ENCODE results near the gene EED.
"Not testable (repeated sequence)": the region's sequence is repeated elsewhere in the genome, so short reads cannot be mapped to it uniquely, and the experiment has no call there.

GRCh38 chr11:86225344-86225743 is 19.2 kb upstream of the EED start:
- not testable (repeated sequence) for TF ChIP-seq POLR2A, EP300 (IDR thresholded peaks at IDR 0.05)
- TF ChIP-seq, protein P1, sequence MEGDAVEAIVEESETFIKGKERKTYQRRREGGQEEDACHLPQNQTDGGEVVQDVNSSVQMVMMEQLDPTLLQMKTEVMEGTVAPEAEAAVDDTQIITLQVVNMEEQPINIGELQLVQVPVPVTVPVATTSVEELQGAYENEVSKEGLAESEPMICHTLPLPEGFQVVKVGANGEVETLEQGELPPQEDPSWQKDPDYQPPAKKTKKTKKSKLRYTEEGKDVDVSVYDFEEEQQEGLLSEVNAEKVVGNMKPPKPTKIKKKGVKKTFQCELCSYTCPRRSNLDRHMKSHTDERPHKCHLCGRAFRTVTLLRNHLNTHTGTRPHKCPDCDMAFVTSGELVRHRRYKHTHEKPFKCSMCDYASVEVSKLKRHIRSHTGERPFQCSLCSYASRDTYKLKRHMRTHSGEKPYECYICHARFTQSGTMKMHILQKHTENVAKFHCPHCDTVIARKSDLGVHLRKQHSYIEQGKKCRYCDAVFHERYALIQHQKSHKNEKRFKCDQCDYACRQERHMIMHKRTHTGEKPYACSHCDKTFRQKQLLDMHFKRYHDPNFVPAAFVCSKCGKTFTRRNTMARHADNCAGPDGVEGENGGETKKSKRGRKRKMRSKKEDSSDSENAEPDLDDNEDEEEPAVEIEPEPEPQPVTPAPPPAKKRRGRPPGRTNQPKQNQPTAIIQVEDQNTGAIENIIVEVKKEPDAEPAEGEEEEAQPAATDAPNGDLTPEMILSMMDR (IDR thresholded peaks at IDR 0.05) = not testable (repeated sequence)
